Measurements from ENCODE around the gene DCP2.

GRCh38 chr5:113056988-113057387 lies 80.4 kb downstream of the DCP2 start:
- TF ChIP-seq CTCF (IDR thresholded peaks at IDR 0.05; ENCODE audit: low read length) (no peak), EZH2 (IDR thresholded peaks at IDR 0.05; ENCODE audit: borderline replicate concordance, low read length) (no peak)

Measured in OCI-LY1 (cell line).